GM21529 (cell line): ENCODE data around the gene GPC5.

Source experiments
- ATAC-seq: cut with Tn5 transposase; IDR thresholded peaks from one replicate; pipeline ENCODE4 v1.9.1; 2021; ENCODE audit not compliant: unreplicated experiment

Gene GPC5

DNA sequence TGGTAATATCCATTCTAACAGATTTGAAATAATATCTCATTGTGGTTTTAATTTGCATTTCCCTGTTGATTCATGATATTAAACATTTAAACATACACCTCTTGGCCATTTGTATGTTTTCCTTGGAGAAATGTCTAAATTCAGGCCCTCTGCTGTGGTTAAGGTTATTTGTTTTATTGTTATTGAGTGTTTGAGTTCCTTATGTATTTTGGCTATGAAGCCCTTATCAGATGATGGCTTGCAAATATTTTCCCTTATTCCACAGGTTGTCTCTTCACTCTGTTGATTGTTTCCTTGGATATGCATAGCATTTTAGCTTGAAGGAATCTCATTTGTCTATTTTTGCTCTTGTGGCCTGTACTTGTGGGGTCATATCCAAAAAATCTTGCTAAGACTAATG, 303.6 kb downstream of the GPC5 start:
- ATAC-seq: no peak

DNA sequence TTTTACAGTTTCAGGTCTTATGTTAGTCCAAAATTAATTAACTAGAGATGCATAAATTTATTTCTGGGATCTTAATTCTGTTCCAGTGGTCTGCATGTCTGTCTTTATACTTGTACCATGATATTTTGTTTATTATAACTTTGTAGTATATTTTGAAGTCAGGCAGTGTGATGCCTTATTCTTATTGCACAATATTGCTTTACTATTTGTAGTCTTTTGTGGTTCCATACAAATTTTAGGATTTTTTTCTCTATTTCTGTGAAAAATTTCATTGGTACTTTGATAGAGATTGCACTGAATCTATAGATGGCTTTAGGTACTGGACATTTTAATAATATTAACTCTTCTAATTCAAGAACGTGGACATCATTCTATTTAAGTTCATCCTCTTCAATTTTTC, 304.0 kb downstream of the GPC5 start:
- no peak for ATAC-seq

DNA sequence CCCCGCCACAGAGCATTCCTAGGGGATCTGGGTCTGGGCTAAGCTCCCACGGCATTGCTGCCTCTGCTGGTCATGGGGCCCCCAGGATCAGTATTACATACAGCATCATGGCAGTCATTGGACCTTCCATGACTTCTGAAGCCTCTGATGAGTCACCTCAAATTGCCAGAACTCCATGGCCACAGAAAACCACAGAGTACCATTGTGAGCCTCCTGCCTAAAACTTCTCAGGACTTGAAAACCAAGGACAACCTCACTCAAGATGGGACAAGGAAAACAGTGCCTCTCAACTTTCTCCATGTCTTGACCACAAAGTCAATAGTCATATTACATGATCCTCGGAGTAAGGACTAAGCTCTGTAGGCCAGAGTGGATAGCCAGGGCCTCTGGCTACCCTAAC, 306.0 kb downstream of the GPC5 start:
- ATAC-seq: no peak

DNA sequence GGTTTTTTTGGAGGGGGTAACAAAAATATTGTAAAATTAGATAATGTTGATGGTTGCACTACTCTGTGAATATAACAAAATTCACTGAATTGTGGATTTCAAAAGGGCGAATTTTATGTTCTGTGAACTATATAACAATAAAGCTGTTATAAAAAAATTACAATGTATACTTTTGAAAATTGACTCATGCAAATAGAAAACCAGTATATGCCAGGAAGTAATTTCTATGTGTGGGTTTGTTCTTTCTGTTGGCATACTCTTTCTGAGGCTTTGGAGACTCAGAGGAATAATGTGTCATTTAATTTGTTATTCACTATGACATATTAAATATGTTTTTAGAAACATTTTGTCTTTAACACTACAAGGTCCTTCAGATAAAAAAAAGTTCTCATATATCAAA, 310.1 kb downstream of the GPC5 start:
- ATAC-seq: no peak

DNA sequence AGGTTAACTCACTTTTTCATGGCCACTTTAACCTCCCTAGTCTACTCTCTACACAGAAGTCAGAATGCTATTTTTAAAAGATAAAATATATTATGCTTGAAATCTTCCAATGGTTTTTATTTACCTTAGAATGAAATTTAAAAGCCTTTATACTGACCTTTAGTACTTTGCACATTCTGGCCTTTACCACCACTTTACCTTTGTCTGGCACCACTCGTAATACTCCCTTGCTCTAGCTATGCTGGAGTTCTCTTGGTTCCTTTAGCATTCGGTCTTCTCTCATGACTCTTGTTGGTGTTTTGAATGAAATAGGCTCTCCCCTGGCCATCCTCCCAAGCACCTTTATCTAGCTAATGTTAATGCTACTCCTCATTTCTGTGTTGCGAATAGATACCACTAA, 310.8 kb downstream of the GPC5 start:
- ATAC-seq: no peak

DNA sequence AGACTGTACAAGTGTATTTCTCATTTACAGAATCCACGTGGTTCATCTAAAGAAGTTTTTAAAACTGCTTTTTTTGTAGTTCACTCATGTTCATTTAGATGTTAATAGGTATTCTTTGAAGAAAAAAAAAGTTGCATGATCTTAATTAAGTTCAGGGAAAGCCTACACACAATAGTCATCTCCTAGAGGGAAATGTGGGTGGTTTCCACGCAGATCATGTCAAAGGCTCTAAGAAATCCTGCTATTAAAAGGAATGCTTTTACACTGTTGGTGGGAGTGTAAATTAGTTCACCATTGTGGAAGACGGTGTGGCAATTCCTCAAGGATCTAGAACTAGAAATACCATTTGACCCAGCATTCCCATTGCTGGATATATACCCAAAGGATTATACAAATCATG, 312.3 kb downstream of the GPC5 start:
- no peak for ATAC-seq

DNA sequence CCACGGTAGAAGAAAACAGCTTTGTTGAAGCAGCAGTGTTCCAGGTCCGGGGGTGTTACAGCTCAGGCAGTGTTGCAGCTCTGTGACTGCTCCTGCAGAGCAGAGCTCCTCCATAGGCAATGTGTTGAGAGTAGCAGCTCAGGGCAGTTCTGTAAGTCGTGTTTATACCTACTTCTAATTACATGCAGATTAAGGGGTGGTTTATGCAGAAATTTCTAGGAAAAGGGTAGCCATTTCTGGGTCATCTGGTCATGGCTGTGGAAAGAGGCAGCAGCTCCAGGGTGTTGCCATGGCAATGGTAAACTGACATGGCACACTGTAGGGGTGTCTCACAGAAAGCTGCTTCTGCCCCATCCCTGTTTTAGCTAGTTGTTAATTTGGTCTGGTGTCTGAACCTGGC, 316.4 kb downstream of the GPC5 start:
- no peak for ATAC-seq

DNA sequence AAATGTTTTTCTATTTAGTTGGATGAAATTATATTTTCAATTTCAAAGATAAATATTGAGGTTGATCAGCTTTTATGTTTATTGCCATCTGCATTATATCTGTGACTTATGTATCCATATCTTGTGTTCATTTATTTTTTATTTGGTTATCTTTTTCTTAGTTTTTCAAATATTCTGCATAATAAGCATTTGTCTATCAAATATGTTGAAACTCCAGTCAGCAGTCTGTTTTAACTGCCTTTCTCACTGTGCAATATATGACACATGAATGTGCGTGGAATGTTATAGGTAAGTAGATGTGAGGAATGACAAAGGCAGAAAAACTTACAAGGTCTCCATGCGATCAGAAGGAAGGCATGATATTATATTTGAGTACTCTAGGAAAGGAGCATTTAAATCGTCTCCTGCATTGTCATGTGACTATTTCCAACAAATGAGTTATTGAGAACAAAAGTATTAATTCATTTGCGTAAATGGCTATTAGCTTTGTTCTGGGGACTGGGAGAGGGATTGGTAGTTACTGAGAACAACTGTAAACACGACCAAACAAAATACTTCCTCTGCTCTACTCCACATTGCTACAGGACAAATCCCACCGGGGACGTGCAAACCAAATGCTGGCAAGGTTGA, 318.1 kb downstream of the GPC5 start:
- ATAC-seq: no peak

DNA sequence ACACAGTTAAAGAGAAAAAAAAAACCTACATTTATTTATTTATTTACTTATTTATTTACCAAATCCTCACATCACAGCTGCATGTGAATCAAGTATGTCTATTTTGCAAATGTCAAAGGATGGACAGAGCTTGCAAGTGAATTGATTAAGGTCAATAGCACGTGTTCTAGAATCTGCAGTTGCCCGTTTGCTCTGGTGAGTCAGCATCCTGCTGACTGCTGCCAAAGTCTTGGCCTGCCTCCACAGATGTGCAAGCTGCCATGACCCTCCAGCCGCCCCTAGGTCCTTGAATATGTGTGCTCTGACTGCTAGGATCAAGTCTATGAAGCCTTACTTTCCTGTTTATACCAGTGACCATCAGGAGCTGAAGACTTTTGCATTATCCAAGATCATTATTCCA, 320.6 kb downstream of the GPC5 start:
- ATAC-seq: no peak

DNA sequence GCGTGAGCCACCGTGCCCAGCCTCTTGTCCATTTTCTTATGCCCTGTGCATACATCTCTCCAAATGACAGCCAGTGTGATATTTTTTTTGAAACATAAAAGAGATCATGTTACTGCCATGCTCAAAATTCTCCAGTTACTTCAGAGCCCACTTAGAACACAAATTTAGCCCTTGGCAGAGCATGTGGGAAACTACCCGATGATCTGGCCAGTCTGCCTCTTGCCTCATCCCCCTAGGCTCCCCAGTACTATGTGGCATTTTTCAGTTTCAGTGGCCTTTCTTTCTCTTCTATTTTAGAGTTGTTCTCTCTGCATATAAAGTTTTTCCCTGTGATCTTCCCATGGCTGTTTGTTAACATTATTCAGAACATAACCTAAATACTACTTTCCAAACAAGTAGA, 323.0 kb downstream of the GPC5 start:
- no peak for ATAC-seq

DNA sequence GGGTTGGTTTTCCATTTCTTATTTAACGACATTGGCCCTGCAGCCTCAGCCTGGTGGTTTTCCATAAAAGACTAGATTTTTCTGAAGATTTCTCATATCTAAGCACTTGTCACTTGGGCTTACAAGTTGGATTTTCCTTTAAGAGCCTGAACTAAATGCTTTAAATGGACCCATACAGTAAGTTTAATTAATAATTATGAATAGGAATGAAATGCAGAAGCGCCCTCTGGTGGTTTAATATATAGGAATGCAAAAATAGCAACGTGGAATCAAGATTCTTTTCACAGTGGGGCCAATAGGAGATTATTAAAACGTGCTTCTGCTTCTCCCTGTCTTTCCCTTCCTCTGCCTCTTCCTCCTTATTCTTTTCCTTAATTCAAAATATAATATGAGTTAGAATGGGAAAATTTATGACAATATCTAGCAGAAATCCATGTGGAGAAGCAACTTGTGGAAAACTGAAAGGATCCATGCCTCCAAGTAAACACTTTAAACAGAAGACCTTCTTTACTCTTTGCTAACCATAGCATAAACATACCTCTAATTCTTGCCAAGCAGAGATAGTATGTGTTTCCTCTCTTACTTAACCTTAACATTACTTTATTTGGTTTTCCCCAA, 324.0 kb downstream of the GPC5 start:
- no peak for ATAC-seq

DNA sequence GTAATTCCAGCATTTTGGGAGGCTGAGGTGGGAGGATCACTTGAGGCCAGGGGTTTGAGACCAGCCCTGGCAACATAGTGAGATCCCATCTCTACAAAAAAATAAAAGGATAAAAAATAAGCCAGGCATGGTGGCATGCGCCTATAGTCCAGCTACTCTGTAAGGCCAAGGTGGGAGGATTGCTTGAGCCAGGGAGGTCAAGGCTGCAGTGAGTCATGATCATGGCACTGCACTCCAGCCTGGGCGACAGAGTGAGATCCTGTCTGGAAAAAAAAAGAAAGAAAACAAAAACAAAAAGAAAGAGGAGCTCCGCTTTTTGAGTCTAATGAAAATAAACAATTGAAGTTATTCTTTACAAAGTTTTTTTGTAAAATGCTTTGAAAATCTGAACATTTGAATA, 326.2 kb downstream of the GPC5 start:
- no peak for ATAC-seq

DNA sequence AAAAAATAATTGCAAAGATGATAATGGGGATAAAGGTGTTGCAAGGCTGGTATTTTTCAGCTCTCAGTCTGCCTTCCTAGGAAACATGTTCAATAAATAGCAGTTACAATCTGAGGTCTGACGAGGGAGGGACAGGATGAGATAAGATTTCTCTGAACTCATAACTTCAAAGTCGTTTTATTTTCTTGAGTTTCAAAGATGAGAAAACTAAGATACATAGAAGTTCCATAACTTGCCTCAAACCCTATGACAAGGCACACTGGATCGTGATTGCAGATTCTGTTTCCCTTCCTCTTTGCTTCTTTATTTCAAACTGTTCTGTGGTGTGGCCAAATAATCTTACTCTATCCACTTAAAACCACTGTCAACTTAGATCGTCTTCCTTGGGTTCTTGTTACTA, 327.2 kb downstream of the GPC5 start:
- no peak for ATAC-seq

DNA sequence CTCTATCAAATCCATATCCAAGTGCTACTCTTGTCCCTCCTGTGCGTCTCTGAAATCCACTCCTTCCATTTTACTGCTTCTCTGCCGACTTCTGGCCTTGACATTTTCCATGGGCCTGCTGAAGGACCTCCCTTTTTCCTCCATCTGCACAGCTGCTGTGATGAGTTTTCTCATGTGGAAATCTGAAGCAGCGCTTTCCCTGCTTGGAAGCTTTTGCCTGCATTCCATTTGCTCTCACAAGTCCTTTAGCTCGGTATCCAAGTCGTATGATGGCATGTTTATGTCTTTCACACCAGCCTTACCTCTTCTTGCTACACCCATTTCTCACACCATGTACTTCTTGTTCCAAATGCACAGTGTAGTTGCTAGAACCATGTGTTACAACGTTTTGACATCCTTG, 328.2 kb downstream of the GPC5 start:
- no peak for ATAC-seq

DNA sequence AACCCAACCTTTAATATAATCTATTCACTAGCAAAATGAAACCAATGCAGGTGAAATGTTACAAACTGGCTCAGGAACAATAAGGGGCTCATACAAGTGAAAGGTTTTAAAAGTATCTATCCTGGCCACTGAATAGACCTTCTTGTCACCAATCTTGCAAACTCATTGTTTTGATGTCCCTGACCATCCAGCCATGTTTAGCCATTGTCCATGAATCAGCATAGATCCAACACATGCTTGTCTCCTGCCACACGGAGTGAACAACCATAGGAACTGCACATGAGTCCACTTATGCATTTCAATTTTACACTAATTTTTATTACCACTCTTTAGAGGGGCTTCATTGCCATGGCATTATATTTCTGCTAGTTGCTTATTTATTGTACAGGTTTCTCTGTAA, 331.4 kb downstream of the GPC5 start:
- ATAC-seq: no peak

DNA sequence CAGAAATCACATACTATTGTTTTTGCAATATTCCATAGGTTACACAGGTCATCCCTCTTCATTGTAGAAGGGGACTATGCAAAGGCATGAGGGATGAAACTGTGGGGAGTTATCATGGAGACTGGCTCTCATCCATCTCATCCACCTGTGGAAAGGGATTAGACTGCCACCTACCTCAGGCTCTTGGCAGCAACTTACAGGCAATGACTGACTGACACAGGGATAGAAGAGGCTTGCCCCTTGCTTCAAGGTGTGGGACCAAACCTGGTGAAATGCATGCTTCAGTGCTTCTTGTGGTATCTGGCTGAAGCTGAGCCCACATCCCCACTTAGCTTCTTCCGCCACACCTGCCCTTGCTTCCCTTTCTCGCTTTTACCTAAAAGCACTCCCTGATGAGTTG, 341.3 kb downstream of the GPC5 start:
- no peak for ATAC-seq

DNA sequence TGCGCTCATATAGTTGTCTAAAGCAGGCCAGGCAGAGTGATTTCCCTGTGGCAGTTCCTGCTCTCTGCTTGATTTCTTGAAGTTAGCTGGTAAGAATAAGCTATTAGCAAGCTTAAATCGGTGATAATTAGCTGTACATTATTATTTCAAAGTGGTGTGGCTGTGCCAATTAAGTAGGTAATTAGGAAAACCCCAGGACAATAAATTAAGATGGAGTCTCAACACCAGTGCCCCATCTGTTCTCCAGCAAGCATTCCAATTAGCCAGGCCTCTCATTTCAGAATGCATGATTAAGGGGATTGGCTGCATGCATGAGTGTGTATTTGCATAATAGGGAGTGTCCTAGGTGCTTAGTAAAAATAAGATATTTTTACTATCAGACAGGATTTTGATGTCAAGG, 342.3 kb downstream of the GPC5 start:
- ATAC-seq: no peak

DNA sequence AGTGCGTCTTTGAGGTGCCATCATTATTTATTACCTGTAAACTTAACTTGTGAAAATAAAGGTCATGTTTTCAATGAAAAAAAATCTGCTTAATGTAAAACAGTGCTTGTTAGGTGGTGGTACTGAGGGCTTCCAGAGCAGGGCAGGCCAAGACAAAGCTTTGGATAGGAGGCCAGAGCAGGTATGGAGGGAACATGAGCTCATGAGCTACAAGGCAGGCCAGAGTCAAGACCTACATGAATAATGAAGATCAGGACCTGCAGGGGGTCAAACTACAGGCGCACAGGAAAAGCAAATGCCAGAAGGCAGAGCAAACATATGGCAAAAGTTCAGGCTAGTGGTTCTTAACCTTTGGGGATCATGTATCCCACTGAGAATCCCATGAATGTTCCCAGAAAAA, 343.5 kb downstream of the GPC5 start:
- no peak for ATAC-seq

DNA sequence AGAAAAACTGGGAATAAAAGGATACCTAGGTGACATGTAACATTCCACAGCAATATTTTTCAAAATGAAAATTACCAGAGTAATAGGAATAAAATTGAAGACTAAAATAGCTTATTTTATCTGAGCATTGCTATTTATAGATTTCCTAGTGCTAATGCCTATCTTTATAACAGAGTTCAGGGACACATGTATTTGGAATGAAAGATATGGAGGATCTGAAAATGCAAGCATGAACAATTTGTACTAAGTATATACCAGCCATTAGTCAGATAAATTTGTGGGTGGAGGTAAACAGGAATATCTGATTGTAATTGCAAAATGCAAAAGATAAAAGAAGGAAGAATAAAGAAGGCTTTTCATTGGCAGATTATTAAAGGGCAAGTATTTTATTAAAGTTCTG, 345.9 kb downstream of the GPC5 start:
- ATAC-seq: no peak

DNA sequence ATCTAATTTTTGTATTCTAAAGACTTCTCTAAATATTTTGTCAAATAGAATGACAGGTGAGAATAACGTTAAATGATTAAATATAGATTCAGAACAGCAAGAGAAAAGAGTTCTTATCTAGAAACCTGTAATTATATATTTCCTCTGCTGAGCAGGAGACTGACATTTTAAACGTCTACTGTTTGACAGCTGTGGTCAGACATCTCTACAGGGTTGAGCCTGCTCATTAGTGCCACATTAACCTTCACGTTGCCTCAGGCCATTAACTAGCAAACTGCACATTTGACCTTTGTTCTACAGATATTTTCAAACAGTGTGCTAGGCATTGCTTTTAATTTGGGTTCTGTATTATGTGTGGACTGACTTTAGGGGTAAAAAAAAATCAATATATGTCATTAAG, 347.5 kb downstream of the GPC5 start:
- ATAC-seq: no peak

DNA sequence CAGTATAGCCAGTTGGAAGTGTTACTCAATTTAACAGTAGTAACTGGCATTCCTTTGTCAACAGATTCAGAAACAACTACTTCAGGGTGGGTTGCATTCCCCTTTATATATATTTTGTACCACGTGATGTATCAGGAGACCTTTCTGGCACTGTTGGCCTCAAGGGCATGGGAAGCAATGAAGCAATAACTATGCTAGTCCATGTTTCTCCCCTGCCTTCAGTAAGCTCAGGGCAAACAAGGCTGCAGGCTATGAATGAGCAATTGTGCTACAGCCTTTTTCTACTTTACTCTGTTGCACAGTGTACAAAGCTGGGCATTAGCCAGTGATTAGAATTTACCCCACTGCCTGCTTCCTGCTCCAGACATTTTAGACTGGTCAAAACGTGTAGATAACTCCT, 348.8 kb downstream of the GPC5 start:
- no peak for ATAC-seq

DNA sequence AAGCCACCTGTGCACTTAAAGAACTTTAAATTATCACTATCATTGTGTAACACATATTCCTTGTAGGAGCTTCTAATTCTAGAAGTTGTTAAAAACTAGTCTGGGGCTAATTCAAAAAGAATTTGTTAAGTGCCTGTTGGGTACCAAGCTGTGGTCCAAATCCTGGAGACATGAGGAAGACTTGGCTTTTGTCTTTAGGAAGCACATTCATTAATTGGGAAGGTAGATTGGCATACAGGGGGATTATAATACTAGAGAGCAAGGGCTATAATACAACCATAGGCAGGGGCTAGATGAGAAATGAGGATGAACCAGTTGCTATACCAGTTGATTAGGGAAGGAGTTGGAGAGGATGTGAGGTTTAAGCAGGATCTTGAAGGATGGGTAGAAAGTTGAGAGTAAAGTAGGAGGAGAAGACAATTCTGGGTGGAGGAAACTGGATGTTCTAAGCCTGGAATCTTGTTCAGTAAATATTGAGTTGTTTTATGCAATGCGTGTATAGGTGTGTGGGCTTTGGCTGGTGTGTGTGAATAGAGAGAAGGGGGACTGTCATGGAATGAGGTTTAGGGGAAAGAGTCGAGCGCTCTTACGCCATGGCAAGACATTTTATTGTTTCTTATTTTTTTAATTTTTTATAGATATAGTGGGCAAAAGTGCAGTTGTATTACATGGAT, 350.1 kb downstream of the GPC5 start:
- ATAC-seq: no peak

DNA sequence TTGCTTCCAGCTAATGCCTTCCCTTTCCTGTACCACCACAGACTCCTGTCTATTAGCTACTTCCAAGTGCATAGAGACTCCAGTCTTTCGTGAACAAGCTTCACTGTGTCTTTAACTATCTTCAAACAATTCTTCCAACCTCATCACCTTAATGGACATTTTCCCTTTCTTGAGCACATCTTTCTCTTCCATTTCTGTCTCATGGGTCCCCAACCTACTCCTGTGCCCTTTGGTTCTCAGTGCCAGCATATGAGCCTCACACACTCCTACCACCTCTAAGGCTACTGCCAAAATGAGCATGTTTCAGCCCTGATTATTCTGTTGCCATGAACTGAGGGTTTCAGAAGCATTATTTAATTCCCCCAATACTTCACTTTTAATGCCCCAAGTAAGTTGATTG, 360.3 kb downstream of the GPC5 start:
- no peak for ATAC-seq
